Epithelial cell of esophagus (primary cell): Measurements from ENCODE around the gene GMPR2.

Experiments
- DNase-seq: peaks from one replicate; pipeline ENCODE4 v3.0.0; 2010; ENCODE audit warnings: low read depth
- H3K4me3 ChIP-seq: 2 replicates; pipeline ENCODE4 v1.5.1; 2011; ENCODE audit warnings: mild to moderate bottlenecking, low read length, control low read depth
- TF ChIP-seq, protein P1 (sequence below): IDR thresholded peaks from 2 replicates; pipeline ENCODE4 v1.5.1; 2011; ENCODE audit warnings: low read depth, mild to moderate bottlenecking, low read length, control low read depth, inconsistent platforms; ENCODE audit not compliant: insufficient read depth; ENCODE audit errors: missing control alignments

The GMPR2 gene

DNA sequence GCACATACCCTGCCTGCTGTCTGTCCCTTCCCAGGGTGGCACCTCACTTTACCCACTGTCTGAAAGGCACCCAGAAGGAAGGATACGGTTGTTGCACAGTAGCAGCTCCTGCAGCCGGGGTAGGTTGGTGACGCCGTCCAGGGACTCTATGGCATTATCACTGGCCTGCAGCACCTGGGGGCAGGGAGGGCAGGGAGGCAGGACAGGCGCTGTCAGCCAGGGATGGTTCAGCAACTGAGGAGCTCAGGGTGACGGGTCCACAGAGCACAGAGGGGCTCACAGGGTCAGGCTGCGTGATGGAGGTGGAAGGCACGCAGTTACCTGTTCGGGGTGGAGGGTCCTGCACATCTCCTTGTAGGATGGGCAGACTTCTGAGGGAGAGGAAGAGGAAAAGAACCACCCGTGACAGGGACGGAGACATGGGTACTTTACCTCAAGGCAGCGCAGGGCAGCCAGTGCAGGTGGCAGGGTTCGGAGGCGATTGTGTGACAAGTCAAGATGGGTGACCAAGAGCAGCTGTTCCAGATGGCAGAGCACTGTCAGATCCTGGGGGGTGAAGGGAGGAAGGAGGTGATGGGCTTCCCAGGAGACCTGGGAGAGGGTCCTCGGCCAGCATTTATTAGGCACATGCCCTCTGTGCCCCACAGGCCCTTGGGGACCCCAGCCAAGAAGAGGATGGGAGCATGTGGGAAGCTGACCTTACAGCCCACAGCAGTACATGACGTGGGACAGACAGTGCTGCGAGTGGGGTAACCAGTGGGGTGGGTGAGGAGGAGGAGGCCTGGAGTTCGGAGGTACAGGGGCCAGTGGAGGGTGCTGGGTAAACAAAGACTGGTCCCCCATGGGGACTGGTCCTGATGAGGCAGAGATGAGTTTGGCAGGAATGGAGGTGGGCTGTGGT, 33.9 kb downstream of the GMPR2 start:
- no peak for DNase-seq
- TF ChIP-seq, protein P1, sequence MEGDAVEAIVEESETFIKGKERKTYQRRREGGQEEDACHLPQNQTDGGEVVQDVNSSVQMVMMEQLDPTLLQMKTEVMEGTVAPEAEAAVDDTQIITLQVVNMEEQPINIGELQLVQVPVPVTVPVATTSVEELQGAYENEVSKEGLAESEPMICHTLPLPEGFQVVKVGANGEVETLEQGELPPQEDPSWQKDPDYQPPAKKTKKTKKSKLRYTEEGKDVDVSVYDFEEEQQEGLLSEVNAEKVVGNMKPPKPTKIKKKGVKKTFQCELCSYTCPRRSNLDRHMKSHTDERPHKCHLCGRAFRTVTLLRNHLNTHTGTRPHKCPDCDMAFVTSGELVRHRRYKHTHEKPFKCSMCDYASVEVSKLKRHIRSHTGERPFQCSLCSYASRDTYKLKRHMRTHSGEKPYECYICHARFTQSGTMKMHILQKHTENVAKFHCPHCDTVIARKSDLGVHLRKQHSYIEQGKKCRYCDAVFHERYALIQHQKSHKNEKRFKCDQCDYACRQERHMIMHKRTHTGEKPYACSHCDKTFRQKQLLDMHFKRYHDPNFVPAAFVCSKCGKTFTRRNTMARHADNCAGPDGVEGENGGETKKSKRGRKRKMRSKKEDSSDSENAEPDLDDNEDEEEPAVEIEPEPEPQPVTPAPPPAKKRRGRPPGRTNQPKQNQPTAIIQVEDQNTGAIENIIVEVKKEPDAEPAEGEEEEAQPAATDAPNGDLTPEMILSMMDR = no peak
- no peak overlapping the region for H3K4me3 ChIP-seq

DNA sequence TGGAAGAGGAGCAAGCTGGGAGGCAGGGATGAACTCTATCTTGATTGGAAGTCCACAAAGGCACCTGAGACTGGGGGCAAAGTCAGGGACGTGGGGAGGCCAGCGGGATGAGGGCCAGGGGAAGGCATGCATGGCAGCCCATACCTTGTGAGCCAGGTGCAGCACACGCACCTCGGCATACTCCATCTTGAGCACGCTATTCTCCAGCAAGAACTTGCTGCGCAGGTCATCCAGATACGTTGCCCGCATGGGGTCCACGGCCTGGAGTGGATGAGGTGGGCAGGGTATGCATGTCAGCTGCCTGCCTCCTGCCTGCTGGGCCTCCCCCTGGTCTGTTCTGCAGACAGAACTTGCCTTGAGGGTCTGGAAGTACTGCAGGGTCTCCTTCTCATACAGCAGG, 34.8 kb downstream of the GMPR2 start:
- no peak overlapping the region for H3K4me3 ChIP-seq
- TF ChIP-seq, protein P1 = no peak
- no peak for DNase-seq

DNA sequence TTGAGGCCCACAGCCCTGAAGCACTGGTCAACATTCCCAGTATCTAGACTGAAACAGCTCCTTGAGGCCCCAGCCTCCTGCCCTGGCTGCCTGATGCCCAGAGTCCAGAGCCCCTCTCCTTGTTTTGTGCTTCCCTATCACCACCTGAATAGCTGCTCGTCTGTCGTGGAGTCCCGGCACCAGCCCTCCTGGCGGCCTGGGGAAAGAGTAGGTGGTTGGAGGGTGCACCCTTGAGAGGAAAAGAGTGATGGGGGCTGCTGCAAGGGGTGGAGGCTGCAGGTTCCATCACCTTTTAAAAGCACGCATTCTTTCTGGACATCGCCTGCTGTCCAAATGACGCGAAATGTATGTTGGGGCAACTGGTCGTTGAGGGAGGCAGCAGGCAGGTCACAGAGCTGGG, 35.5 kb downstream of the GMPR2 start:
- H3K4me3 ChIP-seq = no peak overlapping the region
- TF ChIP-seq, protein P1 = no peak
- no peak for DNase-seq

DNA sequence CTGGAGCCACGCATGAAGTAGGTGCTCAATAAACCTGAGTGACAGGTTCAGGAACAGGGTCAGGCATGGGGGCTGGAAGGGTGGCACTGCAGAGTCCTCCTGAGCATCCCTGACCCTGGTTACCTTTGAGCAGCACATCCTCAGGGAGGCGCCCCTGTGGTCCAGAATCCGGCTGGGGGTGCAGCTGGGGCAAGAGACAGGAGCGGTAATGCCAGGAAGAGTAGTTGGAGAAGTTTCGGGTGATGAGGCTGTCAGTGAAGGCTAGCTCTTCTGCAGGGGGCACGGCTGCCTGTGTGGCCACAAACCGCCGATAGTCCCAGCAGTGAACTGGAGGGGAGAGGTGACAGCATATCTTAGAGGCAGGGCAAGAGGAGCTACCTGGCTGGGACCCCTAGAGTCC, 36.6 kb downstream of the GMPR2 start:
- no peak for DNase-seq
- no peak overlapping the region for H3K4me3 ChIP-seq
- TF ChIP-seq, protein P1 = no peak

DNA sequence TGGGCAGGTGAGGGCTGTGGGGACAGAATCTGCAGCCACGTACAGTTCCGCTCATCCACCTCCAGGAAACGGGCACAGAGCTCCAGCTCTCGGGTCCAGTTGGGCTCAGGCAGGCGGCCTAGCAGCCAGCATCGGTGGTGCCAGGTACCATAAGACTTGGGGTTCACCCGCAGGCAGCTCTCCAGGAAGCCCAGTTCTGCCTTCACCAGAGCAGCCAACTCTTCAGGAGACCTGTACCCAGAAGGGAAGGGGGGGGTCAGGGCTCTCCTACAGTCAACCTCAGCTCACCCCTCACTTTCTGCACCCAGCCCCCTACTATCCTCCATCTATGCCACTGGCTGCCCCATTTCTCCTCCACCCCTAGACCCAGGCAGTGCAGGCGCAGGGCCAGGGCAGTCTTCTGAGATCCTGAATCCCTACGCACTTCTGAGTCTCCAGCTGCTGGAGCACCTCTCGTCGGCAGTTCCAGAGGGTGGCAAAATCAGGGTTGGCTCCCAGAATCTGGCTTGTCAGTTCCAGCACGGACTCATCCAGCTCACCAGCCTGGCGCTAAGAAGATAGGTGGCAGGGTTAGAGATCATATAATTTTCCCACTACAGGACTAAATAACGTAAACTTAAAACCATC, 37.3 kb downstream of the GMPR2 start:
- H3K4me3 ChIP-seq = no peak overlapping the region
- DNase-seq = no peak
- TF ChIP-seq, protein P1 = no peak

DNA sequence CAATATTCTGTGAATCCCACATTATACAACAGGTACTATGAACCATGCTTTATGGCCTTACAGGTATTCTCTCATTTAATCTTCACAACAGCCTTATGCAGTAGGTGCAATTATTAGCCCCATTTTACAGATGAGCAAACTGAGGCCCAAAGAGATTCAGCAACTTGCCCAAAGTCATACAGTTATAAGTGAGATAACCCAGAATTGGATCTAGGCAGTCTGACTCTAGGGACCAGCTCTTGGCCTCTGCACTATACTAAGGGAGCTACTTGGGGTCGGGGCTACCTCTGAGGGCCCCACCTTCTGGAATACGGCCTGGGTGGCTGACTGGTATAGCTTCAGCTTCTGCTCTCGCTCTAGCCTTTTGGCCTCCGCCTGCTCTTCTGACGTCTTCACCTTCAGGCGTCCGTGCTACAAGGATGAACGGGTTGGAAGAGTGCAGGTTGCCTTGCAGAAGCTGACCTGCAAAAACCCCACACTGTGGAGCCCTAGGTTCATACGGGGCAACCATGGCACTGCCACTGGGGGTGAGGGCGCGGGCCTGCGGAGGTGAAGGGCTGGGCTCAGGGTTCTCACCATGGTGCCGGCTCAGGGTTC, 37.9 kb downstream of the GMPR2 start:
- TF ChIP-seq, protein P1 = no peak
- DNase-seq = no peak
- H3K4me3 ChIP-seq = peak overlapping the region; percentile 80
